DND-41 (cell line): ENCODE results near the gene SLC43A1.

Experiments used
- ATAC-seq: fragments of 200-7000 bp; cut with Tn5 transposase; 3 replicates; pipeline ENCODE4 v1.9.1; 2021; ENCODE audit warnings: low read depth; ENCODE audit not compliant: insufficient read depth
- DNase-seq: peaks from one replicate; pipeline ENCODE4 v3.0.0-alpha.2; 2020
- H2AFZ ChIP-seq: 2 replicates; pipeline ENCODE4 v1.6.0; 2012; ENCODE audit warnings: low read depth, low read length
- H3K27ac ChIP-seq: 2 replicates; pipeline ENCODE4 v1.5.1; 2012; ENCODE audit warnings: low read length, inconsistent platforms
- H3K27me3 ChIP-seq: fragments of 200-600 bp; sonication (generic); 2 replicates; pipeline ENCODE4 v1.6.0; 2012; ENCODE audit warnings: low read length, mild to moderate bottlenecking, inconsistent platforms; ENCODE audit not compliant: insufficient read depth, poor library complexity
- H3K36me3 ChIP-seq: 2 replicates; pipeline ENCODE4 v1.5.1; 2012; ENCODE audit warnings: low read length, inconsistent platforms; ENCODE audit not compliant: insufficient read depth
- H3K4me1 ChIP-seq: 2 replicates; pipeline ENCODE4 v1.5.1; 2012; ENCODE audit warnings: mild to moderate bottlenecking, low read length; ENCODE audit not compliant: insufficient read depth
- H3K4me2 ChIP-seq: 2 replicates; pipeline ENCODE4 v1.6.0; 2012; ENCODE audit warnings: mild to moderate bottlenecking, moderate library complexity, low read length, inconsistent platforms; ENCODE audit not compliant: insufficient read depth
- H3K4me3 ChIP-seq, 2 experiments: fragments of 200-600 bp in 1 of 2; shearing (Covaris generic) in 1 of 2; 2 replicates each; pipeline ENCODE4 v1.5.1; 2012 to 2016; ENCODE audit warnings: inconsistent platforms in 2 of 2, low read length in 2 of 2, mild to moderate bottlenecking in 2 of 2, low read depth in 1 of 2, moderate library complexity in 1 of 2
- H3K79me2 ChIP-seq: 2 replicates; pipeline ENCODE4 v1.6.0; 2012; ENCODE audit warnings: low read length, inconsistent platforms; ENCODE audit not compliant: insufficient read depth
- H3K9ac ChIP-seq: 2 replicates; pipeline ENCODE4 v1.6.0; 2012; ENCODE audit warnings: low read depth, mild to moderate bottlenecking, inconsistent platforms, low read length, moderate library complexity
- H3K9me3 ChIP-seq: 2 replicates; pipeline ENCODE4 v1.5.1; 2012; ENCODE audit warnings: low read length, moderate library complexity, mild to moderate bottlenecking, inconsistent platforms; ENCODE audit not compliant: insufficient read depth, severe bottlenecking
- H4K20me1 ChIP-seq: 2 replicates; pipeline ENCODE4 v1.6.0; 2012; ENCODE audit warnings: low read length; ENCODE audit not compliant: insufficient read depth
- EZH2 ChIP-seq: IDR thresholded peaks from 3 replicates; pipeline ENCODE4 v1.6.1; 2012; ENCODE audit warnings: borderline replicate concordance, low read depth, mild to moderate bottlenecking, moderate library complexity, low read length, inconsistent platforms; ENCODE audit not compliant: severe bottlenecking
- TF ChIP-seq, protein P1 (sequence below): IDR thresholded peaks from 2 replicates; pipeline ENCODE4 v1.5.1; 2012; ENCODE audit warnings: borderline replicate concordance, low read length, moderate library complexity, mild to moderate bottlenecking; ENCODE audit not compliant: poor library complexity, severe bottlenecking; ENCODE audit errors: extremely low read depth

Gene SLC43A1

GRCh38 chr11:57530596-57531507, 15.3 kb upstream of the SLC43A1 start, which contains the start of gene TIMM10:
Gene TIMM10, minus strand, starts transcription at chr11:57530754. Its CDS starts 565 bp downstream, at chr11:57530189.
- no peaks in the 10 kb centered on the region for H3K9me3 ChIP-seq
- H3K36me3 ChIP-seq, result peaks cover 26% of the 10 kb centered on the region
- TF ChIP-seq EZH2, result no peak
- TF ChIP-seq, protein P1, sequence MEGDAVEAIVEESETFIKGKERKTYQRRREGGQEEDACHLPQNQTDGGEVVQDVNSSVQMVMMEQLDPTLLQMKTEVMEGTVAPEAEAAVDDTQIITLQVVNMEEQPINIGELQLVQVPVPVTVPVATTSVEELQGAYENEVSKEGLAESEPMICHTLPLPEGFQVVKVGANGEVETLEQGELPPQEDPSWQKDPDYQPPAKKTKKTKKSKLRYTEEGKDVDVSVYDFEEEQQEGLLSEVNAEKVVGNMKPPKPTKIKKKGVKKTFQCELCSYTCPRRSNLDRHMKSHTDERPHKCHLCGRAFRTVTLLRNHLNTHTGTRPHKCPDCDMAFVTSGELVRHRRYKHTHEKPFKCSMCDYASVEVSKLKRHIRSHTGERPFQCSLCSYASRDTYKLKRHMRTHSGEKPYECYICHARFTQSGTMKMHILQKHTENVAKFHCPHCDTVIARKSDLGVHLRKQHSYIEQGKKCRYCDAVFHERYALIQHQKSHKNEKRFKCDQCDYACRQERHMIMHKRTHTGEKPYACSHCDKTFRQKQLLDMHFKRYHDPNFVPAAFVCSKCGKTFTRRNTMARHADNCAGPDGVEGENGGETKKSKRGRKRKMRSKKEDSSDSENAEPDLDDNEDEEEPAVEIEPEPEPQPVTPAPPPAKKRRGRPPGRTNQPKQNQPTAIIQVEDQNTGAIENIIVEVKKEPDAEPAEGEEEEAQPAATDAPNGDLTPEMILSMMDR, result no peak
- H3K4me2 ChIP-seq, result peak within 1 kb of the TSS; percentile 78
- H3K27ac ChIP-seq, result peak within 1 kb of the TSS; percentile 81
- H3K9ac ChIP-seq, result peak within 1 kb of the TSS; percentile 72
- ATAC-seq (peak; percentile 97), DNase-seq (peak; percentile 97)
- H2AFZ ChIP-seq, result peak within 1 kb of the TSS; percentile 85
- peaks cover 42% of the 10 kb centered on the region for H3K4me1 ChIP-seq
- H4K20me1 ChIP-seq, result peaks cover 4% of the 10 kb centered on the region; the same call in 1 of the 2 replicates
- no peaks in the 10 kb centered on the region for H3K27me3 ChIP-seq
- H3K4me3 ChIP-seq, result peak within 1 kb of the TSS; percentile 43 to 80; a peak in 3 of 4 replicates
- H3K79me2 ChIP-seq, result peaks cover 21% of the 10 kb centered on the region

DNA sequence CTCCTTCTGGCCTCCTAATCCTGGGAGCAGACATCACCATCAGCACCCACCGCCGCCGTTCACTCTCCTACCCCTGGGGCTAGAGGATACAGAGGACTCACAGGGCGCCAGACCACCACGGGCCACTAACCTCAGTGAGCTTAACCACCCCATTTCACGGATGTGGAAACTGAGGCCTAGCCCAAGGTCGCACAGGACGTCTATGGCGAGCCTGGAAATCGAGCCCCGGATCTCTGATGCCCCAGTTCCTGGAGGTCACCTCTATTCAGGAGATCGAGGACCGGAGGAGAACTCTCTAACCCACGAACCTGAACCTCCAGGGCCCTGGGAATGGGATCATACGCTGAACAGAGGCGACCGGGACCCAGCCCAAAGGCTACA, 14.7 kb upstream of the SLC43A1 start:
- Histone ChIP-seq H3K9me3 (no peaks in the 10 kb centered on the region), H3K9ac (peak overlapping the region; percentile 72), H4K20me1 (peaks cover 4% of the 10 kb centered on the region; the same call in 1 of the 2 replicates), H3K4me3 (peak overlapping the region; percentile 43 to 80; a peak in 3 of 4 replicates), H3K27me3 (no peaks in the 10 kb centered on the region), H3K79me2 (peaks cover 21% of the 10 kb centered on the region), H3K36me3 (peaks cover 28% of the 10 kb centered on the region), H2AFZ (peak overlapping the region; percentile 75), H3K27ac (peak overlapping the region; percentile 71), H3K4me2 (peak overlapping the region; percentile 78), H3K4me1 (peaks cover 42% of the 10 kb centered on the region)
- ATAC-seq (no peak), DNase-seq (no peak)
- TF ChIP-seq, protein P1, result no peak
- no peak for TF ChIP-seq EZH2

- Histone ChIP-seq H3K79me2 (peaks cover 21% of the 10 kb centered on the region), H3K9me3 (no peaks in the 10 kb centered on the region), H3K4me1 (peaks cover 42% of the 10 kb centered on the region), H2AFZ (no peak overlapping the region), H3K4me3 (peak overlapping the region in 1 of 2 experiments; percentile 80; a peak in 1 of 4 replicates), H3K36me3 (peaks cover 29% of the 10 kb centered on the region), H3K27ac (no peak overlapping the region), H4K20me1 (peaks cover 4% of the 10 kb centered on the region; the same call in 1 of the 2 replicates), H3K4me2 (peak overlapping the region; percentile 78), H3K27me3 (no peaks in the 10 kb centered on the region), H3K9ac (peak overlapping the region; percentile 72; the same call in 1 of the 2 replicates)
- DNase-seq (no peak), ATAC-seq (no peak)
- TF ChIP-seq, protein P1, result no peak
- no peak for TF ChIP-seq EZH2
Observed at GRCh38 chr11:57529012-57529411, 13.5 kb upstream of the SLC43A1 start.
